ENCODE measurements around the gene COL1A1.

COL1A1 gene

GRCh38 chr17:50201276-50201854 is at the start of gene COL1A1:
Gene COL1A1, minus strand, starts transcription at chr17:50201631. Its CDS starts 118 bp downstream, at chr17:50201513.
- peak; percentile 42 for DNase-seq (ENCODE audit: low spot score)

DNA sequence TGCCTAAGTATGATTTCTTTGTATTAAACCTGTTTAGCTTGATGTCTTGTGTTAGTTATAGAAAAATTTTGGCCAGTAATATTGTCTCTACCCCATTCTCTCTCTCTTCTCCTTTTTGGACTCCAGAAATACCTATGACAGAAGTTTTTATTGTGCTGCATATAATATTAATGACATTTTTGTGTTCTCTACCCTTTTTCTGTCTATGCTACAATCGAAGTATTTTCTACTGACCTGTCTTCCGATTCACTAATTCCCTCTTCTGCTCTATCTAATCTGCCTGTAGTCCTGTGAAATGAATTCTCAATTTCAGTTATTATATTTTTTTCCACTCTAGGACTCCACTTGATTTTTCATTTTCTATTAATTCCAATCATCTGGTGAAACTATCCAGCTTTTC is 46.8 kb upstream of the COL1A1 start:
- DNase-seq (ENCODE audit: low spot score), result no peak

- no peak for DNase-seq (ENCODE audit: low spot score)
Observed at GRCh38 chr17:50244771-50245170, 43.3 kb upstream of the COL1A1 start.

DNA sequence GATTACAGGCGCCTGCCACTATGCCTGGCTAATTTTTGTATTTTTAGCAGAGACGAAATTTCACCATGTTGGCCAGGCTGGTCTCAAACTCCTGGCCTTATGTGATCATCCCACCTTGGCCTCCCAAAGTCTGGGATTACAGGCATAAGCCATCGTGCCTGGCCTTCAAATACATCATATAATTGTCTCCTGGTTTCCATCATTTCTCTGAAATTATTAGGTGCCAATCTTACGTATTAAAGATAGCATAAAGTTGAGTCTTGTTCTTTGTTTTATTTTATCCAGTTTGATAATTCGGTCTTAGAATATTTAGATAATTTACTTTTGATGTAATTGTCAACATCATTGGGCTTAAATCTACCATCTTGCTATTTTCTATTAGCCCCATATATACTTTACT is 40.0 kb upstream of the COL1A1 start:
- DNase-seq (ENCODE audit: low spot score), result no peak

DNA sequence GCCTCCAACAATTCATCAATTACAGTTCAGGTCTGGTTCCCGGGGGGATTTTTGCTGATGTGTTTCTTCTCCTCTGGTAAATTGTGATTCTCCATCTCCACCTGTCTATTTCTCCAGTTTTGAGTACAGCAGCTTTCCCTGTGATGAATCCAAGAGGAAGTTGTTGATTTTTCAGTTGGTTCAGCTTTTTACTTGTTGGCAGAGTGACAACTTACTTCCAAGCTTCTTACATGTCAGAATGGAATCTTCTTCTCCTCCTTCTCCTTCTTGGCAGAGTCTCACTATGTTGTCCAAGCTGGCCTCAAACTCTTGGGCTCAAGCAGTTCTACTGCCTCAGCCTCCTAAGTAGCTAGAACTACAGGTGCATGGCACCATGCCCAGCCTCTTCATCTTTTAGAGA is 39.4 kb upstream of the COL1A1 start:
- DNase-seq (ENCODE audit: low spot score), result no peak

GRCh38 chr17:50239937-50240336 is 38.5 kb upstream of the COL1A1 start:
- DNase-seq (ENCODE audit: low spot score), result no peak

DNA sequence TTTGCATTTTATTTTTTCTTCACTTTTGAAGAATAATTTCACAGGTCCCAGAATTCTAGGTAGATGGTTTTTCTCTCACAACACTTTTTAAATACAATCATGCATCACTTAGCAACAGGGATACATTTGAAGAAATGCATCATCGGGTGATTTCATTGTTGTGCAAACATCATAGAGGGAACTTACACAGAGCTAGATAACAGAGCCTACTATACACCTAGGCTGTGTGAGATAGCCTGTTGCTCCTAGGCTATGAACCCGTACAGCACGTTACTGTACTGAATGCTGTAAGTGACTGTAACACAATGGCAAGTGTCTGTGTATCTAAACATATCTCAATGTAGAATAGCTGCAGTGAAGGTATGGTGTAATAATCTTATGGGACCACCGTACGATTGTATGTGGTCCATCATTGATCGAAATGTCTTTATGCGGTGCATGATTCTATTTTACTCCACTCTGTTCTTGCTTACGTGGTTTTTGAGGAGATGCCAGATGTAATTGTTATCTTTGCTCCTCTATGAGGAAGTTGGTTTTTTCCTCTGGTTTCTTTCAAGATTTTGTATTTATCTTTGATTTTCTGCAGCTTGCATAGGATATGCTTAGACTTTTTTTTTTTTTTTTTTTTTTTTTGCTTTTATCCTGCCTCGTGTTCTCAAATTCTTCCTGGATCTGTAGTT is 37.3 kb upstream of the COL1A1 start:
- no peak for DNase-seq (ENCODE audit: low spot score)

- DNase-seq (ENCODE audit: low spot score), result no peak
Observed at GRCh38 chr17:50237901-50238300, 36.5 kb upstream of the COL1A1 start.

DNA sequence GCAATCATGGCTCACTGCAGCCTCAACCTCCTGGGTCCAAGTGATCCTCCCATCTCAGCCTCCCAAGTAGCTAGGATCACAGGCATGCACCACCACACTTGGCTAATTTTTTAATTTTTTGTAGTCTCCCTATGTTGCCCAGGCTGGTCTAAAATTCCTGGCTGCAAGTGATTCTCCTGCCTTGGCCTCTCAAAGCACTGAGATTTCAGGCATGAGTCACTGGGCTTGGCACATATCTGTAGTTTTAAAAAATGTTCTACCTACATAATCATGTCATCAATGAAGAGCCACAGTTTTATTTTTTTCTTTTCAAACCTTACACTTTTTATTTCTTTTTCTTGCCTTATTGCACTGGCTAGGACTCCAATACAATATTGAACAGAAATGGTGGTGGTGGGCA is 33.1 kb upstream of the COL1A1 start:
- DNase-seq (ENCODE audit: low spot score), result no peak

DNA sequence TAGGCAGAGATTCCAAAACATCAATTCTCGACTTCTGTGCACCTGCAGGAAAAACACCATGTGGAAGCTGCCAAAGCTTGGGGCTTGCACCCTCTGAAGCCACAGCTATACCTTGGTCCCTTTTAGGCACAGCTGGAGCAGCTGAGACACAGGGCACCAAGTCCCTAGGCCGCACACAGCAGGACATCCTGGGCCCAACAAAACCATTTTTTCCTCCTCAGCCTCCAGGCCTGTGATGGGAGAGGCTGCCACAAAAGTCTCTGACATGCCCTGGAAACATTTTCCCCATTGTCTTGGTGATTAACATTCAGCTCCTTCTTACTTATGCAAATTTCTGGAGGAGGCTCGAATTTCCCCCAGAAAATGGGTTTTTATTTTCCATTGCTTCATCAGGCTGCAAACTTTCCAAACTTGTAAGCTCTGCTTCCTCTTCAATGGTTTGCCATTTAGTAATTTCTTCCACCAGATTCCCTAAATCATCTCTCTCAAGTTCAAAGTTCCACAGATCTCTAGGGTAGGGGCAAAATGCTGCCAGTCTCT is 24.3 kb upstream of the COL1A1 start:
- DNase-seq (ENCODE audit: low spot score), result no peak

GRCh38 chr17:50222922-50223321 is 21.5 kb upstream of the COL1A1 start:
- no peak for DNase-seq (ENCODE audit: low spot score)

GRCh38 chr17:50221864-50222545 is 20.6 kb upstream of the COL1A1 start:
- no peak for DNase-seq (ENCODE audit: low spot score)

- no peak for DNase-seq (ENCODE audit: low spot score)
Observed at GRCh38 chr17:50221266-50221863, 19.9 kb upstream of the COL1A1 start.

- DNase-seq (ENCODE audit: low spot score), result no peak
Observed at GRCh38 chr17:50220811-50221210, 19.4 kb upstream of the COL1A1 start.

DNA sequence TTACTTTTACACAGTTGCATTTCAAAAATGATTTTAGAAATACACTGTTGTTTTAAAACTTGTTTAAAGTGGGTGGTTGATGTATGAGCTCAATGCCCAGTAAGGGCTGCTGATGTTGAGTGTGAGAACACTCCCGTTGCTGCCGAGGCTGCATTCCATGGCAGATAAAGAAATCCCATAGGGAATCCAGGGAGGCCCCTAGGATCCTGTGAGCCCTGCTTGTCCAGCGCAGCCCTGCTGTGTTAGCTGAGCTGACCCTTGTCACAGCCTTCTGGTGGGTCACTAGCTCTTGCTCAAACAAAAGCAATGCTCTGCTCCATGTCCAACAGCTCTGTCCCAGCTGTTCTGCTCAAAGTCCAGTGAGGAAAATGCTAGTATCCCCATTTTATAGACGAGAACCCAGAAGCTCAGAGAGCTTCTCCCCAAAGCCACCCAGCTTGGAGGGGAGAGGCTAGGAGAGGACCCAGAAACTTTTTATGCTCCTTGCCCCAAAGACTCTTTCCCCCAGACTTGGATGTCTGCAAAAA is 18.6 kb upstream of the COL1A1 start:
- DNase-seq (ENCODE audit: low spot score), result no peak

DNA sequence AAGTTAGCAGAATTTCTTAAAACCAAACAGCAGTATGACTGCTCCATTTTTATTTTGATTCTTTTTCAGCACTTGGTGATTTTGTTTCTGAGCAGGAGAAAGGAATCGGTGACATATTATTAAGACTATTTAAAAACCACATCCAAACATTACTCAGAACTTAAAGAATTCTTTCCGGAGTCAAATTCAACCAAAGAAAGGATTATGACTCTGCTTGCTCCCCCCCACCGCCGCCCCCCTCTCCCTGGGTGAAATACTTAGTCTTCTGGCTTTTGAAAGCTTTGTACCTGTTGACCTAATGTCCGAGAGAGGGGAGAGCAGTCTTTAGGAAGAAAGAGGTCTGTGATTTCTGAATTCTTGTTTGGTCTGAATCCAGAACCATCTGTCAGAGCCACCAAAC is 17.9 kb upstream of the COL1A1 start:
- DNase-seq (ENCODE audit: low spot score), result no peak

DNA sequence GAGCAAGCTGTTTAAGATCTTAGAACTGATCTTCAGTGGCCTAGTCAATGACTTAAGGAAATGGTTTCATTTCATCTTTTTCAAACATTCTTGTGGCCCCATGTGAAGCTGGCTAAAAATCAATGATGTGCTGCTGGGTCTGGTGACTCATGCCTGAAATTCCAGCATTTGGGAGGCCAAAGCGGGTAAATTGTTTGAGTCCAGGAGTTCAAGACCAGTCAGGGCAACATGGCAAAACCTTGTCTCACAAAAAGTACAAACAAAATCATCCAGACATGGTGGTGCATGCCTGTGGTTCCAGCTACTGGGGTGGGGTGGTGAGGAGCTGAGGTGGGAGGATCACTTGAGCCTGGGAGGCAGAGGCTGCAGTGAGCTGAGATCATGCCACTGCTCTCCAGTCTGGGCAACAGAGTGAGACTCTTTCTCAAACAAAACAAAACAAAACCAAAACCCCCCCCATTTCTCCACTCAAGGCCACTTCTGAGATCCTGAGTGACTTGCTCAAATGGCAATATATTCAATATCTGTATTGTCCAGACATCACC is 17.4 kb upstream of the COL1A1 start:
- DNase-seq (ENCODE audit: low spot score), result no peak

DNA sequence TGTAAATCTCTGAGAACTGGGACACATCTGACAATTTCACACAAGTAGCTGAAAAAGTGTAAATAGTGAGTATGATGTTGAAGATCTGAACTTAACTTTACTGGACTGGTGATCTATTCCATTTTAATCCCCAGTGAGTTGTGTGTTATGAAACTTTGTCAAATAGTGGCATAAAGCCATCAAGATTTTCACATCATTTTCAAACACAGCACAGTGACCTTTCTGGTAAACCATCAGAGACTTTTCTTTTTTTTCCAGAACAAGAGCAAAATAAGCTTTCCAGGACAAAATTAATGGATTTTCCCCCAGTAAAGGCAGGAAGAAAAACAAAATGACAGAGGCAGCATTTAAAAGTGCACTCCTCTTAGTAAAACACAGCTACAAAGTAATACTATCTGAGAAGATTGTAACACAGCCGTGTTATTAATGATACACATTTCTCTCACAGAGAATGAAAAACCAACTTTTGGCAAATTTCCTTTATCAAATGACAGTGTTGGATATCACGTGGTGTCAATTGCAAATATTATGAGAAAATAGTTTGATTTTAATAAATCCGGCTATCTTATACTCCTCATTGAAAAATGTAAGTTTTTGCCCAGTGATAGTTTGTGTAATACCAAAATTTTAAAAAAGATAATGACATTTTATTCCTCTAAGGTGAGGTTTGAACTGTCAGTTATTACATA is 16.8 kb upstream of the COL1A1 start:
- no peak for DNase-seq (ENCODE audit: low spot score)

DNA sequence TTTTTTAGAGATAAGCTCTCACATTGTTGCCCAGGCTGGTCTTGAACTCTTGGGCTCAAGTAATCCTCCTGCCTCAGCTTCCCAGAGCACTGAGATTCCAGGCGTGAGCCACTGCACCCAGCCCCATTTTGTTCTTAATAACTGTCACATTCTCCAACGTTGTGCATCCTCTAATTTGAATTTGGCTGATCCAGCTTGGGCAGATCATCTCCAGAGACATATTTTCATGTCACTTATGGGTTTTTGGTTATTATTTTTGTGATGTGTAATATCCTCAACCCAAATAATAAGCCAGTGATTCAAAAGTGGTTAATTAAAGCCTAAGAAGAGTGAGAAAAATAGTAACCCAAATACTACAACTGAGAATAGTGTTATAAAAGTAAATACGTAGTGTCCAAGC is 16.2 kb upstream of the COL1A1 start:
- no peak for DNase-seq (ENCODE audit: low spot score)

DNA sequence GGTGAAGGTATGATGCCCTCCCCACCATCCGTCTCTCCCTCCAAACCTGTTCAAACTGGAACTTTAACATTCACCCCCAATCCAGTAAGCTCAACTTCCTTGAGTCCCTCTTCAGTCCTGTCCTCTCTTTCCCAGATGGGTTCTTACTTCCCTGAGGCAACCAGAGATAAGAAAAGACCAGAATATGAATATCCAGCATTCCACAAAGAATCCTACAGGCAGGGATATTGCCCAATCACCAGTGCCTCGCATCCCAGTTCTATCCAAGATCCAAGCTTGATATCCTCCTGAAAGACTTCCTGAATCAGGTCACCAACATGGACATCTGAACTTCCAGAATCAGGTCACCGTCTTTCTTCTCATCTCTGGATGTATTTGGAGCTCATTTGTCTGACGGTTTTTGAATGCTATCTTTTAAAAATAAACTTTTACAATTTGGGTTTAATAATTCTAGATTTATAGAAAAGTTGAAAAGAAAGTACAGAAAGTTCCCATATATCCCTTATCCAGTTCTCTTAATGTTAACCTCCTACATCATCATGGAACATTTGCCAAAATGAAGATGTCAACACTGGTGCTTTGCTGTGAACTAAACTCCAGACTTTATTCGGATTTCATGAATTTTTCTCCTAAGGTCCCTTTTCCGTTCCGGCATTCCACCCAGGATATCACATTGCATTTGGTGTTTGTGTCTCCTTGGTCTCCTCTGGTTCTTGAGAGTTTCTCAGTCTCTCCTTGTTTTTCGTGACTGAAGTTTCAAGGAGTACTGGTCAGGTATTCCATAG is 13.7 kb upstream of the COL1A1 start:
- no peak for DNase-seq (ENCODE audit: low spot score)
